HG03139 (cell line): ENCODE data around the gene NT5C3A.
A peak's percentile ranks its signal among the peaks of the same experiment; 100 is the strongest.
"Not testable (repeated sequence)": the region's sequence is repeated elsewhere in the genome, so short reads cannot be mapped to it uniquely, and the experiment has no call there.

Experiments used
- ATAC-seq: cut with Tn5 transposase; IDR thresholded peaks from one replicate; pipeline ENCODE4 v1.9.1; 2021; ENCODE audit not compliant: unreplicated experiment

Gene NT5C3A

DNA sequence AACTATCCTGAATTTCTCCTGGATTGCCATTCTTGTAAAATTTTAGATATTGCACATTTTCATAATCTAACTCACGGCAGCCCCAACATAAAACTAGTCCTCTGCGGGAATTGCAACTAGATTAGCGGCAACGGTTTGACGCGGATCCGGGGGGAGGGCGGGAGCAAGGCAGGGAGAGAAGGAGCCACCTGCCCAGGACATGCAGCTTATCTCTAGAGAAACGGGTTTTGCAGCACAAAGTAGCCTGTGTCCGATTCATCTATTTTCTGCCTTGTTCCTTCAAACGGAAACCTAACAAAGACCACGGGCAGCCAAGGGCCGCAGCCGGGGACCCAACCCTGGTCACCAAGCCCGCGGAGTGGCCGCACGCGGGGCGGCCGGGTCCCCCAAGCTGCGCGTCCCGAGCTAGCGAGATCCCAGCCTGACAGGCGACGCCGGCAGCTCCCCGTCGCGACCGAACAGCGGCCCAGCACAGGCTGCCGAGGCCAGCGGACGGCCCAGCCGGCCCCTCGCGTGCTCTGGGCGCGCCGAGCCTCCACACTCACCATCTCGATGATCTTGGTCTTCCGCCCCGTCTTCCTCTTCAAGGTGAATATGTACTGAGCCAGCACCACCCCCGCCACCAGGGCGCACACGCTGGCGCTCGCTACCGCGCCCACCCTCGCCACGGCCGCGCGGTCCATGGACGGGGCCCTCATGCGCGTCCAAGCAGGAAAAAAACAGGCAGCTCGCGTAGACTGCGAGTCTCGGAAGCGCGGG is at the start of gene NT5C3A:
TSS of gene NT5C3A (minus strand) at position 754 of the 759 bp plus-strand sequence. CDS start at position 683, 71 bp downstream.
- peak; percentile 5 for ATAC-seq

DNA sequence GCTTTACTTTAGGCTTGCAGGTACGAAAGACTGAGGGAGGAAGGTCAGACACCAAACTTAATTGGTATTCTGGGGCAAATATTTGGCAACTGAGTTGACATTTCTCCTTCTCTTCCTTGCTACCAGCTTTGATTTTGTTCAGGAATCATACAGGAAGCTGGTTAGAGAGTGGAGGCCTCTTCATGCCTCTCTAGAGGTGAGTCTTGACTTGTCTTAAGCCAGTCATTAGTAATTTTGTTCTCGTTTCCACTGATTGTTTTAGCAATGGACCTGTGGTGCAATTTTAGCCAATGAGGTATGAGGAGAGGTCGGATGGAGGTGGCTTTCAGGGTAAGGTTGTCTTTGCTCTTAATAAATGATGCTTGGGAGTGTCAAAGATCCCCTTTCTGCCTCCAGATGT is 49.0 kb upstream of the NT5C3A start:
- ATAC-seq = no peak

DNA sequence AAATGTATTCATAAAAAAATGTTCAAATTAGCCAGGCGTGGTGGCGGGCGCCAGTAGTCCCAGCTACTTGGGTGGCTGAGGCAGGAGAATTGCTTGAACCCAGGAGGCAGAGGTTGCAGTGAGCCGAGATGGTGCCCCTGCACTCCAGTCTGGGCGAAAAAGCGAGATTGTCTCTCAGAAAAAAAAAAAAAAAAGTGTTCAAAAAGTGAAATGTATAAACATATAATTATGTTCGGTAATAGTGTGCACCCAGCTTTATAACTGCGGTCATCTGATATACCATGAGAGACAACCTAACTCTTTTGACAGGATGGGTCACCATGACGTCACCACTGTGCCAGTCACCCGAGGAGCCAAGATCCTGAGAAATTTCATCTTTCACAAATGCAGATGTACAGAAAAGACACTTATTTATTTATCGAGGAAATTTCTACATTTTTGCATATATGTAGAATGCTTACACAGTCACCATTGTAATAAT is 47.2 kb upstream of the NT5C3A start:
- ATAC-seq = no peak

DNA sequence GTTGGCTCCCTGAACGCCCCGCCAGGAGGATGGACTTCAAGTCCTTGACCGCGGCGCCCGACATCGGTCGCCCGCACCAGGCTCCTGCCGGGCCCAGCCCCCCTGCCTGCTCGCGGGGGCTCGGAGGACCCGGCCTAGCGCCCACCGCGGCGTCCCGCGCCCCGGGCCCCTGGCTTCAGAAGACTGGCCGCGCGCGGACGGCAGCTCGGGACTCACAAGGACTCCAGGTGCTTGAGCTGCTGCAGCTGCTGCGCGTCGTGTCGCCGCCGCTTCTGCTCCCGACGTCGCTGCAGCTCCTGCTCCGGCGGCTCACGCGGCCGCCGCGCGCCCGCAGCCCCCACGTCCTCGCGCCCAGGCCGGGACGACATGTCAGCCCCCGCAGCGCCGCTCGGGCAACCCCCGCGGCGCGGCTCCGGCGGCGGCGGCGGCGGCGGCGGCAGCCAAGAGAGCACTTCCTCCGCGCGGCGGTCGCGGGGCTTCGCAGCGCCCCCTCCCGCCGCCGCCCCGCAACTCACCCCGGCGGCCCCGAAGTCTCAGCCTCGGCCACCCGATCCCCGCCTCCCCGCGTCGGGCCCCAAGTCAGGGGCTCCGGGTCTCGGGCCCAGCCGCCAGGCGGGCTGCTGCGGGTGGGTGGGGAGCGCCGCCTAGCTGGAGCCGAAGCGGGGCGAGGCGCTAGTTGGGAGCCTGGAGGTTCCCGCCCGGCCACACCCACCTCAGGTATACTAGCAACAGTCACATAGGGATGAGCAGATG is 46.6 kb upstream of the NT5C3A start, which contains the start of gene RP9:
TSS of gene RP9 (minus strand) at position 400 of the 753 bp plus-strand sequence. CDS start at position 368, 32 bp downstream.
- peak; percentile 85 for ATAC-seq

DNA sequence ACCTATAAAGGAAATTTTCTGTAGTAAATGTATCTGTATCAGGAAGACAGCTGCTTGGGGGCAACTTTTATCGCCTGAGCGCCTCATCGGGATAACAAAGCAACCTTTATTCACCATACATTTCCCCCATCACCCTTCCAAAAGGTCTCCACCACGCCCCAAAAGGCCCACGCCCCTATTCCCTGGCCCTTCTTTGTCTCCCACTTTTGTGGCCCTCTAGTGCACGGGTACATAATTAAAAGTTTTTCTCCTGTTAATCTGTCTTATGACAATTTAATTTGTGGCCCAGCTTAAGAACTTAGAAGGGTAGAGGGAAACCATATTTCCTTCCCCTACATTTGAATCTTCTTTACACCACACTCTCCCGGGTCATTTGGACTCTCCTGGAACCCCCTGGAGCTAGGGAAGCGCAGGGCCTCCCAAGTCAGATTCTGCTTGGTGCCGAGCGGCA is 46.0 kb upstream of the NT5C3A start:
- peak; percentile 21 for ATAC-seq

DNA sequence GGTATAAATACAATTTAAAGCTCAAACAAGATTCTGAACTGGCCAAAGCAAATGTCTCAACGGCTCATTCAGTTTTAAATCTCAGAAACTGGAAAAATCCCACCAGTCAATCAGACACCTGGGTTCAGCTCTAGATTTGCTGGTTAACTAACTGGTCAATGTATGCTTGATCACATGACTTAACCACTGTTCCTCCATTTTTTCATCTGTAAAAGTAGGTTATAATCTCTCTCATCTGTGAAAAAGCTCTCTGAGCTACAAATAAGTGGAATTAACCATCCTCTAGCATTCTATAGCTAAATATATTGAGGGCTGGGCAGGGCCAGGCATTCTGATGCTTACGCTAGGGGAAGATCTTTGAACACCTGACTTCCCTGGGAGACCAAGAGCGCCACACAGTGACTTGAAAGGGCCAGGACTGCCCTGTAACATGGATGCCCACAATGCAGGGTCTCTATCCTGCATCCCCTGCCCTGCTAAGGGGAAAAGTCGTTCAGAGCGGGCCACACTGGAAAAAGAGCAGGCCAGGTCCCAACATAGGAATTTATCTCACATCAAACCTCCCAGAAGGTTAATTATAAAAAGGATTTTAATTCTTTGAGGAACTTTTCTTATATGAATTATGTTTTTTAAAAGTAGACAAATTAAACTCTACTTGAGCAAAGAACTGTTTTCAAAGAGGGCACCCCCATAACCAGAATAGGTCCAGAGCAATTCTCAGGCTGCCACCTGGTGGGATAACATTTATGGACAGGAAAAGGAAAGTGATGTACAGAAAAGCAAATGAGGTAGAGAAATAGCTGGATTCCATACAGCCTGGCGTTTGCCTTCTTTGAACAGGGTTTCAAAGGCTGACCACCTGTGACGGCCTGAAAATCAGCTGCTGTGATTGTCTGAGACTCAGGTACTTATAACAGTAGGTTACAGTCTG is 44.8 kb upstream of the NT5C3A start:
- no peak for ATAC-seq

DNA sequence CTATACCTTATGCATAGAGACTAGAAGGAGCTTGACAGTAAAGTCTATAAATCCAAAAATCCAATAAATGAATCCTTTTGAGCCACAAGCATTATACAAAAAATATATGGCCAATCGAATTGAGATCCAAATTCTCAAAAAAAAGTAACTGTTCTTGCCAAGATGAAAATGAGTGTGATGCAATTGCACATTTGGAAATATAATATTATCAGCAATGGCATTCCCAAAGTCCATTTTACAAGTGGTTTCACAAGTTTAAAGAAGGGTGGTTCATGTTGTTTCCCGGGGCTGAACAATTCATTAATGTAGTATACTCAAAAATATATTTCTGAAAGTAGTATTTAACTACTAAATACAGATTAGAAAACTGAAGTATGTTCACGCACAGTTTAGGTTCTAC is 39.3 kb upstream of the NT5C3A start:
- no peak for ATAC-seq

DNA sequence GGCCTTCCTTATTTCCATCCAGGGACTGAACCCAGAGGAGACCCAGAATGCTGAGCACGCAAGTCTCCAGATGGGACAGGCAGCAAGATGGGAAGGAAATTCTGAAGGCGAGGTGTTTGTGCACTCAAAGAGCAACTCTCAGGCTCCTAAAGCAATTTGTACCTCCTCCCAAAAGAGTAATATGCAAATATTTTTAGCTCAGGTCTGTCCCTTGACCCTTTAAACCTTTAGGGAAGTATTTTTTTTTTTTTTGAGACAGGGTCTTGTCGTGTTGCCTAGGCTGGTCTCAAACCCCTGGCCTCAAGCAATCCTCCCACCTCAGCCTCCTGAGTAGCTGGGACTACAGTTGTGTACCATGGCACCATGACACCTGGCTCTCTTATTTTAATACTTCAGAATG is 38.2 kb upstream of the NT5C3A start:
- no peak for ATAC-seq

DNA sequence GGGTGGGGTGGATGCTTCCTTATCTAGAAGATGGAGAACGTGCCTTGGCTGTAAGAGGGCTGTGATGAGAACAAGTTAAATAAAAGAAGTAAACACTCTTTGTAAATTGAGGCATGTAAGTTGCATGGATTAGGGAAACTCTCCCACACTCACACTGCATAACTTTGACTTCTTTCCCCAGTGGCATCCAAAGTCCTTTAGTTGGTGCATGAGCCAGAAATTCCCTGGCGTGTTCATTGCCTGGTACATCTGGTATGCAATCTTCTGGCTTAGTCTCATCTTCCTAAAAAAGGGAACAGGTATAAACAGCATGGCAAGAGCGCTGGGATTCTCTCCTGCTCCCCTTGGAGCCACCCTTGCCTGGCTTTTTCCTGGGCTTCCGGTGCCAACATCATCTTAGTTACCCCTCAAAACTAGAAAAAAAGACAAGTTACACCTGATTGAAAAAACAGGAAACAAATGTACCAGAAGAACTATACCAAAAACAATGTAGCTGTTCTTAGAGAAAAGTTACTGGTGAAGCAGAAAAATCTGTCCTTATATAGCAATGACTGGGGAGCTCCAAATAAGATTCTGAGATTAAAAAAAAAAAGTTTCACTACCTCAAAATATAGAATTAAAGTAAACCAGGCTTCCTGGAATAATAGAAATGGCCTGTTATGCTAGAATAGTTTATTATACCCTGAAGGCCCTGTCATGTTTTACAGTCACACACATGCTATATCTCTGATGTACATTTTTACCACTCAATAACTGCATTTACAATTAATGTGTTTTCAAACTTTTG is 36.8 kb upstream of the NT5C3A start:
- no peak for ATAC-seq

DNA sequence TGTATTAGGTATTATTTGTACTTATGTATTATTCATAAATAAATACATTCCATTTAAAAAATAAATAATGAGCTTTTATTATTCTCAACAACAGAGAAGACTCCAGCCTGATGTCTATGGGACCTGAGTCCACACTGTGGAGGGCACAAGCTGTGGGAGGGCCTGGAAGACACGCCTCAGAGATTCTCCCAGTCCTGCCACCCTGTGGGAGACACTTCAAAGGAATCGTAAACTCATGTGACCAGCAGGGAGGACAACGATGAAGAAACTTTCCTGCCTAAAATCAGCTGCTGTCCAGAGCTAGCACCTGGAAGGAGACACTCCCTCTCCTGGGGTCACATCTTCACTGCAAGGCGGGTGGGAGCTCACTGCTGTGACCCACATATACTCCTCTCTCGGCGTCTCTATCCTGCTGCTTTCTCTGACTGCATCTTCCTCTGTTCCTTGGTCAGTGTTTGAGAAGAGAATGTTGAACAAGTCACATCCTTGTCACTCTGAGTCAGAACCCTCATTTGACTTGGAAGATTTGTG is 32.2 kb upstream of the NT5C3A start:
- ATAC-seq = not testable (repeated sequence)

DNA sequence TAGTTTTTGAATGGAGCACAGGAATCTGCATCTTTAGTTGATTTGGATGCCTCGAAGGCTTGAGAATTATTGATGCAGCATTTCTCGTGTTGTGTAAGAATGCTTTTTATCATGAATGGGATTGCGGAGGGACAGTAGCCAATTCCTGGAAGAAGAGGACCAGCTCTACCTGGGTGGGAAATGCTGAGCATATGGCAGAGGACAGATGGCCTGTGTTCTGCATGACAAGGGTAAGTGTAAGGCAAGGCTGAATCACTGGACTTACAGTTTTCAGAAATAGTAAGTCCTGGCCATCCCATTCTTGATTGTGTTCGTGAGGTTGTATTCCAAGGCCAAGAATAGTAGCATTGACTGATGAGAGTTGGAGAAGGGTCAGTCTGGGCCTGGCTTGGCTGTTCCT is 30.7 kb upstream of the NT5C3A start:
- ATAC-seq = no peak

DNA sequence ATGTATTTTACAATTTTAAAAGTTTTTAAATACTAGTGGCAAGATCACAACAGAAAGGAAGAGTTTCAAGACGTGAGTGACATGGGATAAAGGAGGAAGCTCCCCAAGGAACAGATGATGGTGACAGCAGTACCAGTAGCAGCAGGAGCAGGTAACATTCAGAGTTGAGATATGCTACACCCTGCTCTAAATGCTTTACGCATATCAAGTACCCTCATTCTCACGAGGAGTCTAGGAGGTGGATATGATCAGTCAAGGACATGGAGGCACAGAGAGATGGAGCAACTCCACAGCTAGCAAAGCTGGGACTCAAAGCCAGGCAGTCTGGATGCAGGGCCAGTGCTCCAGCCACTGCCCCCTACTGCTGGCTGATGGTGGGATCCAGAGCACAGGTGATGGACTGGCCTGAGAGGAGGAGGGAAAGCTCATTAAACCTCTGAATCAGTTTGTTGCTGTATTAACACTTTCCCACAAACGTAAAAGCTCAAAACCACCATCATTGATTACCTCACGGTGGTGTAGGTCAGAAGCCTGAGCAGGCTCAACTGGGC is 29.1 kb upstream of the NT5C3A start:
- ATAC-seq = no peak

DNA sequence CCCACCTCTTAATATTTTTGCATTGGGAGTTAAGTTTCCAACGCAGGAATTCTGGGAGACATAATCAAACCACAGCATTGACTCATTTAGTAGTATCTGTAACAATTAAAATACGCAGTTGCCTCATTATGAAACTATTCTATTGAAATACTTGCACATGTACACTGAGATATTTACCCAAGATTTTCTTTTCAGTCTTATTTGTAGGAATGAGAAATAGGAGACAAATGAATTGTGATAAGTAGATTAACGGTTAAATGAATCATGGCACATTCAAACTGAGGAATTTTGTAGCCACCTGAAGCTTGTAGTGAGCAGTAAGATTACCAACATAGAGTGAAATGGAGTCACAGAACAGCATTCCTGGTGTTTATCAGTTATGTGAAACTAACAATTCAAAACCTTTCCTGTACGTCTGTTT is 28.5 kb upstream of the NT5C3A start:
- ATAC-seq = no peak

DNA sequence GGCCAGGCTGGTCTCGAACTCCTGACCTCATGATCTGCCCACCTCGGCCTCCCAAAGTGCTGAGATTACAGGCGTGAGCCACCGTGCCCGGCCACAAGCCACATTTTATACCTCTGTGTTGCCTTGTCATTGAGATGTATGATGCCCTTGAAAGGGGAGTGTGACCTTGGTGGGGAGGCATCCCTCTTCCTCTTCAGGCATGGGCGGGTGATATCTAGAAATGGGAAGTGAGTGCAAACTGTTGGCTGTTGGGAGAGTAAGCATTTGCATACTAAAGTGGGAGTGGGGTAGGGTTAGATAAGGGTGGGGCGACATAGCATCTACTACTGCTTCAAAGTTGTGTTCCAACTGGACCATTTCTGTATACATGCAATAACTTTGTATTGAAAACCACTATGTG is 26.6 kb upstream of the NT5C3A start:
- ATAC-seq = no peak

DNA sequence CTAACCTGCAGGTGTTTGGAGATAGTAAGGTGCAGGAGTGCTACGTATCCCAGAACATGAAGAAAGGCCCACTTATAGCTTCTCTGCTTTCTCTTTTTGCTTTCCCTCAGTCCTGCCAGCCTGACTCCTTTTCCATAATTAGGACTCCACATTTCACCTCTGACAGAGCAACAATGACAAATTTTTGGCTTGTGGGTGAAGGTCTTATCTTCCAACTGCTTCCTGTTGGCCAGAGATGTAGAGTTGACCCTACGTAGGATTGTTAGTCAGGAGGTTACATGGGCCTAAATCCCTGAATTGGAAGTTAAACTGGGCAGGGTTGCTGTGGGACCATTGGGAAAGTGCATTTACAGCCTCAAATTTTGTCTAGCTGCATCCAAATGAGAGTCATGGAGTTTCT is 25.3 kb upstream of the NT5C3A start:
- ATAC-seq = no peak

DNA sequence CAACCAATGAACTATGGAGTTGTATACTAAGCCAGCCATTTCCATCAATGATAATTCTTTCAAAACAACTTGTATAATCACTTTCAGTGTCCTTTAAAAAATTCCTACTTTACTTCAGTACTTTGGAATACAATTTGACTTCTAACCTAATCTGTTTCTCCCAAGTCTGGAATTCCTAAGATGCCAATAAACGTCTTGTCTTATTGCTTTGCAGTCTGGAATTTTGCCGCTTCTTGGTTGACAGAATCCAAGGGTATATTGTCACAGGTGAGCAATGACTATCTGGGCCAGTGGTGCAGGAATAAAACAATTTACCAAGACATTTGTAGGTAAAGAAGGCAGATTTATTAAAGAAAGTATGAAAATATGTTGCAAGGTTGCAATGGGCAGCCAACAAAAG is 24.8 kb upstream of the NT5C3A start:
- ATAC-seq = no peak

DNA sequence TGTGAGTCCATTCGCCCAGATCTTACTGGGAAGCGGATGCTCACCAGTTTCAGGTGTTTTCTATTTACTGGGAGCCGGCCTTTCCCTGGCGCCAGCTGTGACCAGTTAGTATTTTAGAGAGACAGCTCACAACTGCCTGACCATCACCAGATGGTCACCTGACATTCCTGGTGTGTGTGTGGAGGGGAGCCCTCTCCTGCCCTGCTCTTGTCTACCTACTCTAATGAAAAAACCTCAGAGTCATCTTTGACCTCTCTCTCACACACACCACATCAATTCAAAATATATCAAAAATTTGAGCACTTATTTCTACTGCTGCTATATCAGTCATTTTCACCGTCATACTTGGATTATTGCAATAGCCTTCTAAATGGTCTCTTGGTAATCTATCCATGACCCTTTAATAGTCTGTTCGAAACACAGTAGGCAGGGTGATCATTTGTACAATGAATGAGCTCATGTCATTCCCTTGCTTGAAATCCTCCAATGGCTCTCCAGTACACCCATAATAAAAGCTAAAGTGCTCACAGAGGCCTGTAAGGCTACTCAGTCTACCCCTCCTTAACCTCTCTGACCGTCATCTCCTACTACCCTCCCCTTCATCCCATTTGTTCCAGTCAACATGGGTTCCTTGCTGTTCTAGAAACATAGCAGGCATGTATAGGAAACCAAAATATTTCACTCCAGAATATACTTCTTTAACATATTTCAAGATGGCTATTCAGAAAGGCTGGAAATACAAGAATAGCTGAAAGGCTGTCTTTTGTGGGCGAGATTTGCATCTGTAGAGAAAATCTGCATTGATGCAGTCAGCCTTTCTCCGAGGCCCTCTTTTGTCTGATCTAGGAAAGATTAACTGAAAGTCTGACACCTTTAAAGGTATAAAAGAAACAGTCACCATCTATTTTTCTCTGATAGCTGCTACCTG is 17.5 kb upstream of the NT5C3A start:
- ATAC-seq = no peak

DNA sequence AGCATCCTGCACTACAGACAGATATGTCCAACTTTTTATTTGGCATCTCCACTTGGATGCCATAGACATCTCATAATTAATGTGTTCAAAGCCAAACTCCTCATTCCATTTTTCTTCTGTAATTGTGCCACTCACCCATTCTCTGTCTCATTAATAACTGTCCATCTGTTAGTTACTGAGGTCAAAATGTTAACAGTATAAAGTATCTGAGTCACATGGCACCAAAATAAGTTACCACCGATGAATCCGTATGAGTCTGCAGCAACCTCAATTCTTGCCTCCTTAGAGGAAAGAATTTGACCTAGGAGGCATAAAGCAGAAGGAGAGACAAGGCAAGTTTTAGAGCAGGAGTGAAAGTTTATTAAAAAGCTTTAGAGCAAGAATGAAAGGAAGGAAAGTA is 16.5 kb upstream of the NT5C3A start:
- no peak for ATAC-seq

DNA sequence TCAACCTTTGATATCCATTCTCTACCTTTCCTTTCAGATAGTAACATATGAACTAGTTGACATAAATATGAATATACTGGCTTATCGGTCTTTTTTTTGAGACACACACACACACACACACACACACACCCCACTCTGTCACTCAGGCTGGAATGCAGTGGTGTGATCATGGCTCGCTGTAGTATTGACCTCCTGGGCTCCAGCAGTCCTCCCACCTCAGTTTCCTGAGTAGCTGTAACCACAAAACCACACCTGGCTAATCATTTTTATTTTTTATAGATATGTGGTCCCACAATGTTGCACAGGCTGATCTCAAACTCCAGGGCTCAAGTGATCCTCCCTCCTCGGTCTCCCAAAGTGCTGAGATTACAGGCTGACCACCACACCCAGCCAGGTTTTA is 14.2 kb upstream of the NT5C3A start:
- ATAC-seq = peak; percentile 73
